Cortex of kidney (tissue), 1 donor: Measurements from ENCODE around the gene POU2AF2.
"Not testable (repeated sequence)": the region's sequence is repeated elsewhere in the genome, so short reads cannot be mapped to it uniquely, and the experiment has no call there.

Experiments
- DNase-seq: peaks from one replicate; lab custom pipeline; 2025; lab: John Stamatoyannopoulos, UW

The POU2AF2 gene

GRCh38 chr11:111245425-111245824 is at the start of gene POU2AF2:
Gene POU2AF2 (plus strand): TSS chr11:111245725. CDS start chr11:111245854, 129 bp downstream.
- DNase-seq: no peak

DNA sequence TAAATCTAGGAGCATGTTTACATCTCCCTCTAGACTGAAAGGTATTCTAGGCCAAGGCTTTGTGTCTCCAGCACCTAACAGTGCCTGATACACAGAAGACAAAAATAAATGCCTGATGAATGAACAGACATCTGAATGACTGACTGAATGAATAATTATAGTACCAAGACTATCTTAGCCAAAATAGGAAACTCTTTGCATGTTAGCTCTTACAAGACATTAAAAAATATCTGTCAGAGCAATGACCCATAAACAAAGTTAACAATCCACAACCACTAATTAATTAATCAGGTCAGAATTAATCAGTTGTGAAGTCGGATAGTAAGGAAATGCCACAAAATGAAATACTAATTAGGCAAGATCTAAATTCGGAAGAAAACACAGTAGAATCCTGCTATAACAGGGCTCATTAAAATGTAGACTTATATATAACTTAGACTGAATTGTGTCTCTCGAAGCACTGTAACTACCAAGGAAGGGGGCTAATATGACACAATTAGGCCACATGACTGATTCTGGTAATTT is 45.5 kb upstream of the POU2AF2 start:
- DNase-seq: no peak

GRCh38 chr11:111204211-111204610 is 41.3 kb upstream of the POU2AF2 start:
- no peak for DNase-seq

GRCh38 chr11:111205632-111206385 is 39.7 kb upstream of the POU2AF2 start:
- no peak for DNase-seq

DNA sequence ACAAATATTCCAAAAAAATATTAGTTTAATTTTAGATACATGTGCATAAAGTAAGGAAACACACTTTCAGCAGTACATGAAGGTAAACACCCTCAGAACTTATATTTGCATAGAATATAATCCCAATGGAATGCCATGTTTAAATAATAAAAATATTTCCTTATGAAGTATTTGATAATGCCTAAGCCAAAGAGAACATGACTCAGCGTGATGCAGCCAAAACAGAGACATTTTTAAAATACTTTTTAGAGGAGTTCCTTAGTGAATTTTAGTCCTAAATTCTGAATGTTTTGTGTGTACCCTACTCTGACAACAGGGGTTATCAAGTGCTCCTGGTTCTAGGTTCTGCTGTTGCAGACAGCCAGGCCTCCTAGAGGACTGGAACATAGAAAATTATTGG is 39.1 kb upstream of the POU2AF2 start:
- no peak for DNase-seq

GRCh38 chr11:111207213-111207612 is 38.3 kb upstream of the POU2AF2 start:
- no peak for DNase-seq

- no peak for DNase-seq
Measured at GRCh38 chr11:111209543-111210355, 35.8 kb upstream of the POU2AF2 start.

DNA sequence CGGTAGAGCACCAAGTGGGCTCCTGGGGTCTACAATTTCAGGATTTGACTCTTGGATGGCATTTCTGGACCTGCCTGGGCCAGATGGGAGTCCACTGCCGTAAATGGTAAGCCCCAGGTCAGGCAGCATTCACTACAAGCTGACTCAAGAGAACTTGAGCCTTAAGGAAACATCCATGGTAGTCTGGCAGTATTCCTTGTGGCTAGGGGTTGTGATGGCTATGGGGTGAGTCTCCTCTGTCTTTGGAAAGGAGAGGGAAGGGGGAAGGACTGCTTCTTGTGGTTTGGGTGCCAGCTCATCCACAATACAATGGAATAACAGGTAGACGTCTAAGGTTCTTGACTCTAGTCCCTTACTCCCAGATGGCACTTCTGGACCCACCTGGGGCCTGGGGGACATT is 32.3 kb upstream of the POU2AF2 start:
- no peak for DNase-seq

GRCh38 chr11:111220721-111221120 is 24.8 kb upstream of the POU2AF2 start:
- no peak for DNase-seq

GRCh38 chr11:111221208-111221607 is 24.3 kb upstream of the POU2AF2 start:
- DNase-seq: no peak

DNA sequence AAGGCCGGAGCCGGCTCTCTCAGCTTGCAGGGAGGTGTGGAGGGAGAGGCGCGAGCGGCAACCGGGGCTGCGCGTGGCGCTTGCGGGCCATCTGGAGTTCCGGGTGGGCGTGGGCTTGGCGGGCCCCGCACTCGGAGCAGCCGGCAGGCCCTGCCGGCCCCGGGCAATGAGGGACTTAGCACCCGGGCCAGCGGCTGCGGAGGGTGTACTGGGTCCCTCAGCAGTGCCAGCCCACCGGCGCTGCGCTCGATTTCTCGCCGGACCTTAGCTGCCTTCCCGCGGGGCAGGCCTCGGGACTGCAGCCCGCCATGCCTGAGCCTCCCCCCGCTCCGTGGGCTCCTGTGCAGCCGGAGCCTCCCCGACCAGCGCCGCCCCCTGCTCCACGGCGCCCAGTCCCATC is 23.6 kb upstream of the POU2AF2 start:
- DNase-seq: not testable (repeated sequence)

- DNase-seq: not testable (repeated sequence)
Measured at GRCh38 chr11:111222821-111223455, 22.6 kb upstream of the POU2AF2 start.

- DNase-seq: no peak
Measured at GRCh38 chr11:111225881-111226280, 19.6 kb upstream of the POU2AF2 start.

DNA sequence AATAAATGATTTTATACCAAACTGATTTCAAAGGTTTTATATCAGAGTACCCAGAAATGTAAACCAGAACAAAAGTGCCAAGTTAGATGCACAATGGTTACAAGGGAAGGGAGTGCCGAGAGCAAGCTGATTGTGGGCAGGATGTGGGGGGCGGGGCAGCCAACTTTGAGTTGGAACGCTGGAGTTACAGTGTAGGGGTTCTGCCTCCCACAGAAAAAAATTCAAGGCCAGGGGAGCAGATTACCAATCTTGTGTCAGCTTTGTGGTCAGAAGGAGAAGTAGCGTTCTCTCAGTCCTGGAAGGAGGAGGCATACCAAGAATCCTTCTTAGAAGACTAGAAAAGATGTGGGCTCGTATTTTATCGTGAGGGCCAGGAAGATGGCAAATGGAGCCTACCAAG is 15.9 kb upstream of the POU2AF2 start:
- no peak for DNase-seq

DNA sequence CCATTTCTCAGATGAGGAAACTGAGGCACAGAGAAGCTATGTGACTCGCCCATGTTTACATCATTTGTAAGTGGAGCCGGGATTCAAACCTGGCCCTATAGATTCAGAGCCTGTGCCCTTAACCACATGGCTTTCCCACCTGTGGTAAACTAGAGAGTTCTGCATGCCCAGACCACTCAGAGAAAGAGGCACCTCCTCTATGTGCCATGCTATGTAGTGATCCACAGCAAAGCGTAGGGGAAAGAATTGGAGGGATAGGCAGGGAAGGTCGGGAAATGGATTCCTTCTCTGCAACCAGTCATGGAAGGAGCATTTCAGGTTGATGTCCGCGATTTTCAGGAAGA is 15.4 kb upstream of the POU2AF2 start:
- DNase-seq: no peak

GRCh38 chr11:111231836-111232235 is 13.7 kb upstream of the POU2AF2 start:
- no peak for DNase-seq

DNA sequence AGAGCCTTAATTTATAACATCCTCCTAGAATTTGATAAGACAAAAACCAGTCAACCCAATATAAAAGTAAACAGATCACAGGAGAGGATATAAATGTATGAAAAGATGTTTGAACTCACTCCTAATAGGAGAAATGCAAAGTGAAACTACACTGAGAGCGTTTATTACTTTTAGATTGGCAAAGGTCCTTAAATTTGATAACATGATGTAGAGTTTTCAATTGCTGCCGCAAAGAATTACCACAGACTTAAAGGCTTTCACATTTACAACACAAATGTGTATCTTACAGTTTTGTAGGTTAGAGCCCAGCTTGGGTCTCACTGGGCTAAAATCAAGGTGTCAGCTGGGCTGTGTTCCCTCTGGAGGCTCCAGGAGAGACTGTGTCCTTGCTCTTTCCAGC is 9.1 kb upstream of the POU2AF2 start:
- DNase-seq: no peak

DNA sequence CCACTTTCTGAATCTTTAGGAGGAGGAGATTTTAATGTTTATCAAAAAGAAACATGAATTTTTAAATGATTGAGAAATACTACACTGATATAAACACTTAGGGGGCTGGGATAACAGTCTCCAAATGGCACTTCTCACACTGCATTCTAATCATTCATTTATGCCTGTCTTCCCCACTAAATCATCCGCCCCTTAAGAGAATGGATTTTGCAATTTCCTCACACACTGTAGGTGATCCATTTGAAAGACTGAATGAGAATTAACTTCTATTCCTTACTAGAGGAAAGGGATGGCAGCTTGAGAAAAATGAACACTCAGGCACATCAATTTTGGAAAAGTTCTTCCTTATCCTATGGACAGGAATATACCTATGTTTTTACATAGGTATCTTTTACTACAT is 7.6 kb upstream of the POU2AF2 start:
- DNase-seq: no peak

DNA sequence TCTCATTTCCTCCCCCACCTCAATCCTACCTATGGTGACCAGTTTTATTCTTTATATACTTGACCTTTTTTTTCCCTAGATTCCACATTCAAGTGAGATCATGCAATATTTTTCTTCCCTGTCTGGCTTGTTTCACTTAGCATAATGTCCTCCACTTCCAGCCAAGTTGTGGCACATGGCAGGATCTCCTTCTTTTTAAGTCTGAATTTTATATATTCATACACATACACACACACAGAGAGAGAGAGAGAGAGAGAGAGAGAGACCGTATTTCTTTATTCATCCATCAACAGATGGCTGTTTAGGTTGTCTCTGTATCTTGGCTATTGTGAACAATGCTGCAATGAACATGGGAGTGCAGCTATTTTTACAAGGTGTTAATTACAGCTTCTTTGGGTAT is 1.4 kb downstream of the POU2AF2 start:
- no peak for DNase-seq

- DNase-seq: no peak
Measured at GRCh38 chr11:111250936-111251335, 5.4 kb downstream of the POU2AF2 start.

DNA sequence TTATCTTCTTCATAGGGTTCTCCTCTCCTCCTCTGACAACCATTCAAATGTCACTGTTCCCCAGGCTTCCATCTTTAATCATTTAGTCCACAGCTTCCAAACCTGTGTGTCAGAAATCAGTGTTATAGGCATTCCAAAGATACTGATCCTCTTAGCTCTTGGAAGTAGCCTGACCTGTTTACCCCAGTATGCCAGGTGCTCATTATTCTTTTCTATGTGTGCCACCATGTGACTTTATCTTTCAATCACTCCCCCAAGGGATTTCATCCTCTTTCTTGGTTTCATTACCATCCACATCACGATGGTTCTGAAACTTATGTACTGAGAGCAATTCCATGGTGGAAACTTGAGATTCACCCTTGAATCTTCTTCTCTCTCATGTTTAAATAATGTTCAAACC is 7.6 kb downstream of the POU2AF2 start:
- no peak for DNase-seq

DNA sequence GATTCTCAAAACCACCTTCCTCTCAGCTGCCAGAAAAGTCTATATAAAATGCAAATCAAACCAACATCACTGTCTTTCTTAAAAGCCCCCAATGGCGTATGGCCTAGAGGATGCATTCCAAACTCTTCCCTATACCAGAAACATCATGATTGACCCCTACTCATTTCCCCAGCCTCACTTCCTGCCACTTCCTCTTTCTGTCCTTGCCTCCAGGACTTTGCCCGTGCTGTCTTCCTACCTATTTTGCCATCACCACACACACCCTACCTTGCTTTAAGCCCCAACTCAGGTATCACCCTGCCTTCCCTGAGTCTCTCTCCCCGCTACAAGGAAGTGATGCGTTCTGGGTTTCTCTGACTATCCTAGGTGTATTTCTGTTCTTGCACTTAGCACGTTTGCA is 8.1 kb downstream of the POU2AF2 start:
- no peak for DNase-seq

DNA sequence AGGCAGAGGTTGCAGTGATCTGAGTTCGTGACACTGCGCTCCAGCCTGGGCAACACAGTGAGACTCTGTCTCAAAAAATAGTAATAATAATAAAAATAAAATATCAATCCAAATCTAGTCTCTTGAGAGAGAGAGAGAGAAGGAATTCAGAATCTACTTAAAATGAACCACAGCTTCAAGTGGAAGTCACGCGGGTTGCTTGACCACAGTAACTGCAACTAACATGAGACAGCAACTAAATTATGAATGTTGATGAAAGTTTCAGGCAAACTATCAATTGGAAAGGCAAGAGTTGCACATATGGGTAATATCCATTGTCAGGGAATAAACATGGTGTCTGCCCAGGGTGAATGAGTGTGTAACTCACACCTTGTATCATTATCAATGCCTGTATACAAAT is 12.5 kb downstream of the POU2AF2 start:
- no peak for DNase-seq
